ENCODE data around the gene SOX6.

DNA sequence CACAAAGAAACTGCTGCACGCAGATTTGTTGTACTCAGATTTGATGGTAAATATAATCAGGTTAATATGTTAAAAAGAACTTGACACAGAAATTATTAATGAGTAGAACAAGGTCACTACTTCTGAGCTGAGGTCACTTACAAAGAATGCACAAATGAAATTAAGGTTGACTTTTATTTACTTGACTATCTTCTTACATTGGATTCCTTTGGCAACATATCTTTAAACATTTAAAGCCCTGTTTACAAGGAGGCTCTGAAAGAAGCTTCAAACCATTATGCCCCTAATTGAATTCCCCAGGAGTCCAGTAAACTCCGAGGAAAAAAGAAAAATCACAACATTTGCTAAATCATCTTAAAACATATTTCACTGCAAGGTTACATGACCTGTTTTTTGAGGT is 245.5 kb downstream of the SOX6 start:
- TF ChIP-seq, protein P1, sequence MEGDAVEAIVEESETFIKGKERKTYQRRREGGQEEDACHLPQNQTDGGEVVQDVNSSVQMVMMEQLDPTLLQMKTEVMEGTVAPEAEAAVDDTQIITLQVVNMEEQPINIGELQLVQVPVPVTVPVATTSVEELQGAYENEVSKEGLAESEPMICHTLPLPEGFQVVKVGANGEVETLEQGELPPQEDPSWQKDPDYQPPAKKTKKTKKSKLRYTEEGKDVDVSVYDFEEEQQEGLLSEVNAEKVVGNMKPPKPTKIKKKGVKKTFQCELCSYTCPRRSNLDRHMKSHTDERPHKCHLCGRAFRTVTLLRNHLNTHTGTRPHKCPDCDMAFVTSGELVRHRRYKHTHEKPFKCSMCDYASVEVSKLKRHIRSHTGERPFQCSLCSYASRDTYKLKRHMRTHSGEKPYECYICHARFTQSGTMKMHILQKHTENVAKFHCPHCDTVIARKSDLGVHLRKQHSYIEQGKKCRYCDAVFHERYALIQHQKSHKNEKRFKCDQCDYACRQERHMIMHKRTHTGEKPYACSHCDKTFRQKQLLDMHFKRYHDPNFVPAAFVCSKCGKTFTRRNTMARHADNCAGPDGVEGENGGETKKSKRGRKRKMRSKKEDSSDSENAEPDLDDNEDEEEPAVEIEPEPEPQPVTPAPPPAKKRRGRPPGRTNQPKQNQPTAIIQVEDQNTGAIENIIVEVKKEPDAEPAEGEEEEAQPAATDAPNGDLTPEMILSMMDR (IDR thresholded peaks at IDR 0.05 in 4 of 5, conservative IDR thresholded peaks at IDR 0.05 in 1 of 5) = no peak
- TF ChIP-seq POLR2A (IDR thresholded peaks at IDR 0.05) = no peak
